Measurements from ENCODE around the gene RGL1.

RGL1 gene

GRCh38 chr1:183903101-183903500 is 98.2 kb downstream of the RGL1 start:
- Histone ChIP-seq H2AFZ (ENCODE audit: low read length, unreplicated experiment) (no peak overlapping the region), H3K27ac (ENCODE audit: low read depth, low read length) (no peak overlapping the region), H3K4me3 (ENCODE audit: low read depth, low read length) (no peak overlapping the region), H3K27me3 (ENCODE audit: insufficient read depth, low read length) (no peaks in the 10 kb centered on the region), H3K36me3 (ENCODE audit: insufficient read depth, low read length) (peaks cover 29% of the 10 kb centered on the region), H3K4me1 (ENCODE audit: control insufficient read depth, insufficient read depth, low read length, unreplicated experiment) (no peaks in the 10 kb centered on the region), H3K79me2 (ENCODE audit: control insufficient read depth, insufficient read depth, low read length, unreplicated experiment) (no peaks in the 10 kb centered on the region)

- Histone ChIP-seq H3K27ac (ENCODE audit: low read depth, low read length) (no peak overlapping the region), H3K79me2 (ENCODE audit: control insufficient read depth, insufficient read depth, low read length, unreplicated experiment) (no peaks in the 10 kb centered on the region), H2AFZ (ENCODE audit: low read length, unreplicated experiment) (no peak overlapping the region), H3K4me3 (ENCODE audit: low read depth, low read length) (no peak overlapping the region), H3K4me1 (ENCODE audit: control insufficient read depth, insufficient read depth, low read length, unreplicated experiment) (no peaks in the 10 kb centered on the region), H3K27me3 (ENCODE audit: insufficient read depth, low read length) (no peaks in the 10 kb centered on the region), H3K36me3 (ENCODE audit: insufficient read depth, low read length) (peaks cover 13% of the 10 kb centered on the region)
These were observed 100.7 kb downstream of the RGL1 start for GRCh38 chr1:183905508-183906113.

- no peaks in the 10 kb centered on the region for H3K79me2 ChIP-seq (ENCODE audit: control insufficient read depth, insufficient read depth, low read length, unreplicated experiment)
- H2AFZ ChIP-seq (ENCODE audit: low read length, unreplicated experiment): no peak overlapping the region
- H3K4me3 ChIP-seq (ENCODE audit: low read depth, low read length): no peak overlapping the region
- H3K27me3 ChIP-seq (ENCODE audit: insufficient read depth, low read length): no peaks in the 10 kb centered on the region
- H3K4me1 ChIP-seq (ENCODE audit: control insufficient read depth, insufficient read depth, low read length, unreplicated experiment): no peaks in the 10 kb centered on the region
- peaks cover 17% of the 10 kb centered on the region for H3K36me3 ChIP-seq (ENCODE audit: insufficient read depth, low read length)
- no peak overlapping the region for H3K27ac ChIP-seq (ENCODE audit: low read depth, low read length)
These were observed 102.2 kb downstream of the RGL1 start for GRCh38 chr1:183907070-183907469.

GRCh38 chr1:183908079-183908478 is 103.2 kb downstream of the RGL1 start:
- no peaks in the 10 kb centered on the region for H3K27me3 ChIP-seq (ENCODE audit: insufficient read depth, low read length)
- H2AFZ ChIP-seq (ENCODE audit: low read length, unreplicated experiment): no peak overlapping the region
- H3K4me3 ChIP-seq (ENCODE audit: low read depth, low read length): no peak overlapping the region
- no peak overlapping the region for H3K27ac ChIP-seq (ENCODE audit: low read depth, low read length)
- H3K36me3 ChIP-seq (ENCODE audit: insufficient read depth, low read length): peaks cover 22% of the 10 kb centered on the region
- no peaks in the 10 kb centered on the region for H3K79me2 ChIP-seq (ENCODE audit: control insufficient read depth, insufficient read depth, low read length, unreplicated experiment)
- no peaks in the 10 kb centered on the region for H3K4me1 ChIP-seq (ENCODE audit: control insufficient read depth, insufficient read depth, low read length, unreplicated experiment)

GRCh38 chr1:183909672-183910071 is 104.8 kb downstream of the RGL1 start:
- Histone ChIP-seq H3K27ac (ENCODE audit: low read depth, low read length) (no peak overlapping the region), H3K4me3 (ENCODE audit: low read depth, low read length) (no peak overlapping the region), H3K27me3 (ENCODE audit: insufficient read depth, low read length) (no peaks in the 10 kb centered on the region), H2AFZ (ENCODE audit: low read length, unreplicated experiment) (no peak overlapping the region), H3K79me2 (ENCODE audit: control insufficient read depth, insufficient read depth, low read length, unreplicated experiment) (no peaks in the 10 kb centered on the region), H3K4me1 (ENCODE audit: control insufficient read depth, insufficient read depth, low read length, unreplicated experiment) (peaks cover 15% of the 10 kb centered on the region), H3K36me3 (ENCODE audit: insufficient read depth, low read length) (peaks cover 20% of the 10 kb centered on the region)

GRCh38 chr1:183910845-183911244 is 105.9 kb downstream of the RGL1 start:
- Histone ChIP-seq H3K4me1 (ENCODE audit: control insufficient read depth, insufficient read depth, low read length, unreplicated experiment) (peaks cover 27% of the 10 kb centered on the region), H3K79me2 (ENCODE audit: control insufficient read depth, insufficient read depth, low read length, unreplicated experiment) (no peaks in the 10 kb centered on the region), H3K36me3 (ENCODE audit: insufficient read depth, low read length) (peaks cover 12% of the 10 kb centered on the region), H2AFZ (ENCODE audit: low read length, unreplicated experiment) (no peak overlapping the region), H3K27me3 (ENCODE audit: insufficient read depth, low read length) (no peaks in the 10 kb centered on the region), H3K4me3 (ENCODE audit: low read depth, low read length) (no peak overlapping the region), H3K27ac (ENCODE audit: low read depth, low read length) (no peak overlapping the region)

GRCh38 chr1:183911285-183911684 is 106.4 kb downstream of the RGL1 start:
- no peak overlapping the region for H3K4me3 ChIP-seq (ENCODE audit: low read depth, low read length)

GRCh38 chr1:183912265-183912886 is 107.5 kb downstream of the RGL1 start:
- H2AFZ ChIP-seq (ENCODE audit: low read length, unreplicated experiment): no peak overlapping the region
- H3K27me3 ChIP-seq (ENCODE audit: insufficient read depth, low read length): no peaks in the 10 kb centered on the region
- peaks cover 36% of the 10 kb centered on the region for H3K4me1 ChIP-seq (ENCODE audit: control insufficient read depth, insufficient read depth, low read length, unreplicated experiment)
- no peaks in the 10 kb centered on the region for H3K79me2 ChIP-seq (ENCODE audit: control insufficient read depth, insufficient read depth, low read length, unreplicated experiment)
- no peak overlapping the region for H3K4me3 ChIP-seq (ENCODE audit: low read depth, low read length)
- H3K27ac ChIP-seq (ENCODE audit: low read depth, low read length): no peak overlapping the region
- H3K36me3 ChIP-seq (ENCODE audit: insufficient read depth, low read length): peaks cover 18% of the 10 kb centered on the region

More at GRCh38 chr1:183911285-183911684, 106.4 kb downstream of the RGL1 start:
- peaks cover 28% of the 10 kb centered on the region for H3K4me1 ChIP-seq (ENCODE audit: control insufficient read depth, insufficient read depth, low read length, unreplicated experiment)
- peaks cover 12% of the 10 kb centered on the region for H3K36me3 ChIP-seq (ENCODE audit: insufficient read depth, low read length)
- no peak overlapping the region for H3K27ac ChIP-seq (ENCODE audit: low read depth, low read length)
- H3K27me3 ChIP-seq (ENCODE audit: insufficient read depth, low read length): no peaks in the 10 kb centered on the region
- no peaks in the 10 kb centered on the region for H3K79me2 ChIP-seq (ENCODE audit: control insufficient read depth, insufficient read depth, low read length, unreplicated experiment)
- no peak overlapping the region for H2AFZ ChIP-seq (ENCODE audit: low read length, unreplicated experiment)

GRCh38 chr1:183913567-183913993 is 108.7 kb downstream of the RGL1 start:
- Histone ChIP-seq H2AFZ (ENCODE audit: low read length, unreplicated experiment) (no peak overlapping the region), H3K4me3 (ENCODE audit: low read depth, low read length) (no peak overlapping the region), H3K27me3 (ENCODE audit: insufficient read depth, low read length) (no peaks in the 10 kb centered on the region), H3K4me1 (ENCODE audit: control insufficient read depth, insufficient read depth, low read length, unreplicated experiment) (peaks cover 36% of the 10 kb centered on the region), H3K27ac (ENCODE audit: low read depth, low read length) (peak overlapping the region; percentile 54), H3K36me3 (ENCODE audit: insufficient read depth, low read length) (peaks cover 22% of the 10 kb centered on the region), H3K79me2 (ENCODE audit: control insufficient read depth, insufficient read depth, low read length, unreplicated experiment) (no peaks in the 10 kb centered on the region)

GRCh38 chr1:183914276-183914675 is 109.4 kb downstream of the RGL1 start:
- Histone ChIP-seq H3K79me2 (ENCODE audit: control insufficient read depth, insufficient read depth, low read length, unreplicated experiment) (no peaks in the 10 kb centered on the region), H3K27me3 (ENCODE audit: insufficient read depth, low read length) (no peaks in the 10 kb centered on the region), H3K27ac (ENCODE audit: low read depth, low read length) (peak overlapping the region; percentile 94), H3K4me1 (ENCODE audit: control insufficient read depth, insufficient read depth, low read length, unreplicated experiment) (peaks cover 36% of the 10 kb centered on the region), H3K4me3 (ENCODE audit: low read depth, low read length) (no peak overlapping the region), H2AFZ (ENCODE audit: low read length, unreplicated experiment) (no peak overlapping the region), H3K36me3 (ENCODE audit: insufficient read depth, low read length) (peaks cover 22% of the 10 kb centered on the region)

- Histone ChIP-seq H3K79me2 (ENCODE audit: control insufficient read depth, insufficient read depth, low read length, unreplicated experiment) (no peaks in the 10 kb centered on the region), H3K36me3 (ENCODE audit: insufficient read depth, low read length) (peaks cover 22% of the 10 kb centered on the region), H3K4me1 (ENCODE audit: control insufficient read depth, insufficient read depth, low read length, unreplicated experiment) (peaks cover 36% of the 10 kb centered on the region), H2AFZ (ENCODE audit: low read length, unreplicated experiment) (no peak overlapping the region), H3K4me3 (ENCODE audit: low read depth, low read length) (no peak overlapping the region), H3K27me3 (ENCODE audit: insufficient read depth, low read length) (no peaks in the 10 kb centered on the region), H3K27ac (ENCODE audit: low read depth, low read length) (peak overlapping the region; percentile 94)
These were observed 110.0 kb downstream of the RGL1 start for GRCh38 chr1:183914891-183915290.

Data from ACC112 (cell line).